Measurements from ENCODE around the gene POU2AF1. TPM values are rescaled to one million over a fixed set of nuclear protein-coding genes. Genes with fewer than 3 reads are reported as not detected.

Gene POU2AF1
- total and polyA plus RNA-seq, 4 donors = 0.21 to 2.0 (median 0.83) TPM

GRCh38 chr11:111319296-111319695, 59.8 kb downstream of the POU2AF1 start:
- Histone ChIP-seq H3K27me3 (ENCODE audit: control insufficient read depth in 4 of 4, insufficient read depth in 4 of 4, low read length in 3 of 4) (no peaks in the 10 kb centered on the region), H3K36me3 (ENCODE audit: control insufficient read depth in 4 of 4, insufficient read depth in 3 of 4, low read depth in 1 of 4, low read length in 3 of 4) (no peaks in the 10 kb centered on the region), H3K27ac (ENCODE audit: low read depth in 1 of 2, low read length in 2 of 2) (no peak overlapping the region), H3K4me3 (ENCODE audit: low read depth in 1 of 3, low read length in 3 of 3) (no peak overlapping the region), H3K4me1 (ENCODE audit: control insufficient read depth in 4 of 4, insufficient read depth in 4 of 4, low read length in 3 of 4) (peaks cover 0 to 13% (median 5%) of the 10 kb centered on the region in 4 donors), H3K9me3 (ENCODE audit: control insufficient read depth in 4 of 4, low read length in 3 of 4) (no peaks in the 10 kb centered on the region), H3K9ac (ENCODE audit: low read depth in 1 of 2, low read length in 2 of 2) (no peak overlapping the region)
- TF ChIP-seq REST (IDR thresholded peaks at IDR 0.05) (no peak), YY1 (IDR thresholded peaks at IDR 0.05) (no peak), ATF3 (IDR thresholded peaks at IDR 0.05) (no peak), NR2F2 (IDR thresholded peaks at IDR 0.05) (no peak)
- WGBS = 90% methylated on average over 6 of the region's 6 CpGs
- DNase-seq (ENCODE audit: low spot score) = no peak

GRCh38 chr11:111312076-111312475, 67.0 kb downstream of the POU2AF1 start:
- no peak overlapping the region for H3K9ac ChIP-seq (ENCODE audit: low read depth in 1 of 2, low read length in 2 of 2)
- no peaks in the 10 kb centered on the region for H3K36me3 ChIP-seq (ENCODE audit: control insufficient read depth in 4 of 4, insufficient read depth in 3 of 4, low read depth in 1 of 4, low read length in 3 of 4)
- H3K4me1 ChIP-seq (ENCODE audit: control insufficient read depth in 4 of 4, insufficient read depth in 4 of 4, low read length in 3 of 4) = peaks cover 2 to 12% (median 8%) of the 10 kb centered on the region in 4 donors
- H3K9me3 ChIP-seq (ENCODE audit: control insufficient read depth in 4 of 4, low read length in 3 of 4) = no peaks in the 10 kb centered on the region
- WGBS = 62% methylated on average over 1 of the region's 1 CpG
- H3K27me3 ChIP-seq (ENCODE audit: control insufficient read depth in 4 of 4, insufficient read depth in 4 of 4, low read length in 3 of 4) = no peaks in the 10 kb centered on the region
- no peak for DNase-seq (ENCODE audit: low spot score)
- H3K4me3 ChIP-seq (ENCODE audit: low read depth in 1 of 3, low read length in 3 of 3) = no peak overlapping the region
- no peak overlapping the region for H3K27ac ChIP-seq (ENCODE audit: low read depth in 1 of 2, low read length in 2 of 2)
- TF ChIP-seq GABPA (IDR thresholded peaks at IDR 0.05 in 1 of 2, conservative IDR thresholded peaks at IDR 0.05 in 1 of 2) (no peak), JUND (IDR thresholded peaks at IDR 0.05) (no peak), REST (IDR thresholded peaks at IDR 0.05) (no peak), CTCF (IDR thresholded peaks at IDR 0.05; ENCODE audit: low read depth, low read length, missing input control) (no peak), NR2F2 (IDR thresholded peaks at IDR 0.05) (no peak), MAX (IDR thresholded peaks at IDR 0.05) (no peak), RAD21 (IDR thresholded peaks at IDR 0.05) (no peak), HNF4A (conservative IDR thresholded peaks at IDR 0.05) (no peak), ATF3 (IDR thresholded peaks at IDR 0.05) (no peak), FOXA2 (IDR thresholded peaks at IDR 0.05) (no peak), HNF4G (IDR thresholded peaks at IDR 0.05) (no peak), YY1 (IDR thresholded peaks at IDR 0.05) (no peak), RXRA (IDR thresholded peaks at IDR 0.05) (no peak), FOXA1 (IDR thresholded peaks at IDR 0.05) (no peak), ZBTB33 (IDR thresholded peaks at IDR 0.05) (no peak), TAF1 (conservative IDR thresholded peaks at IDR 0.05) (no peak)

Data from liver (tissue), 9 donors.